B cell (primary cell): ENCODE data around the gene PSG4.

Experiments
- CTCF ChIP-seq: fragments of 200-600 bp; IDR thresholded peaks from one replicate; pipeline ENCODE4 v1.8.0; 2022; ENCODE audit warnings: antibody characterized with exemption, mild to moderate bottlenecking
- EZH2 ChIP-seq: IDR thresholded peaks from 2 replicates; pipeline ENCODE4 v1.6.1; 2012; ENCODE audit warnings: borderline replicate concordance, low read depth, mild to moderate bottlenecking, moderate library complexity, low read length; ENCODE audit not compliant: insufficient read depth, poor library complexity, severe bottlenecking

DNA sequence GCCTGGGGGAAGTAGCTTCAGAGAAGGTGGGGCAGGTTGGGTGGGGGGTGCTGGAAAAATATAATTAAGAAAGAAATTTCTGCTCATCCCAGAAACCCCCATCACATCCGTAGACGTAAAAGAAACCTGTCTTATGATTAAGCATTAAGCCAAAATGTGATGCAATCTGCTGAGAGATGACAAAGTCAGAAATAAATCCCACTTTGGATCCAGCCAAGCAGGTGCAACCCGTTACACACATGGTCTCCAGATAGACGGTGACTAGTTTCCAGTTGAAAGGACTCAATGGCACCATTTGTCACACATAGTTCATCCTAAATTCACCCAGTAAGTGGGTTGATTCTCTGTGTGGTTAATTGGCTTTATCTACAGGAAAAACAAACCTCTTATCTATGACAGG lies 53.2 kb downstream of the PSG4 start:
- no peak for TF ChIP-seq CTCF
- no peak for TF ChIP-seq EZH2
